Upper lobe of right lung (tissue), 1 donor: Measurements from ENCODE around the gene HACD2. TPM values are rescaled to one million over a fixed set of nuclear protein-coding genes. Genes with fewer than 3 reads are reported as not detected.

Source experiments
- ATAC-seq: fragments of 200-7000 bp; cut with Tn5 transposase; one replicate; pipeline ENCODE4 v1.9.1; 2020; ENCODE audit warnings: mild to moderate bottlenecking, moderate library complexity
- DNase-seq: peaks from one replicate; pipeline ENCODE4 v3.0.0-alpha.2; 2020
- H3K27ac ChIP-seq: fragments of 200-600 bp; one replicate; pipeline ENCODE4 v1.8.0; 2022
- H3K27me3 ChIP-seq: fragments of 200-600 bp; one replicate; pipeline ENCODE4 v1.8.0; 2022; ENCODE audit warnings: mild to moderate bottlenecking
- H3K36me3 ChIP-seq: fragments of 200-600 bp; one replicate; pipeline ENCODE4 v1.8.0; 2022
- H3K4me1 ChIP-seq: fragments of 200-600 bp; one replicate; pipeline ENCODE4 v1.8.0; 2022
- H3K4me3 ChIP-seq: fragments of 200-600 bp; one replicate; pipeline ENCODE4 v1.8.0; 2022; ENCODE audit warnings: mild to moderate bottlenecking
- H3K9me3 ChIP-seq: fragments of 200-600 bp; one replicate; pipeline ENCODE4 v1.8.0; 2022
- intact Hi-C: fragments of 100-400 bp; cut with DNase I; formaldehyde crosslinking; loops from one replicate; pipeline ENCODE4 v1.11.0; 2022
- total RNA-seq: library from RNA; stranded (reverse); fragmentation: NEBNext Ultra II Directional; extraction: Animal tissue kit (Norgen Biotek cat#: 25700); gene quantifications from one replicate; pipeline ENCODE4 v1.2.1, GENCODE V29; 2021
- TF ChIP-seq, protein P1 (sequence below): fragments of 200-600 bp; IDR thresholded peaks from one replicate; pipeline ENCODE4 v1.8.0; 2022; ENCODE audit warnings: antibody characterized with exemption
- donor health status: DM: no; HTN: yes; CAD: no; lungs with severe emphysema.

The HACD2 gene
- total RNA-seq, 1 donor from 2014 or later, result 47.2 TPM

- Histone ChIP-seq H3K4me3 (no peak overlapping the region), H3K27me3 (no peaks in the 10 kb centered on the region), H3K9me3 (no peaks in the 10 kb centered on the region), H3K27ac (no peak overlapping the region), H3K4me1 (peaks cover 22% of the 10 kb centered on the region), H3K36me3 (no peaks in the 10 kb centered on the region)
- no peak for ATAC-seq
- DNase-seq, result no peak
- TF ChIP-seq, protein P1, sequence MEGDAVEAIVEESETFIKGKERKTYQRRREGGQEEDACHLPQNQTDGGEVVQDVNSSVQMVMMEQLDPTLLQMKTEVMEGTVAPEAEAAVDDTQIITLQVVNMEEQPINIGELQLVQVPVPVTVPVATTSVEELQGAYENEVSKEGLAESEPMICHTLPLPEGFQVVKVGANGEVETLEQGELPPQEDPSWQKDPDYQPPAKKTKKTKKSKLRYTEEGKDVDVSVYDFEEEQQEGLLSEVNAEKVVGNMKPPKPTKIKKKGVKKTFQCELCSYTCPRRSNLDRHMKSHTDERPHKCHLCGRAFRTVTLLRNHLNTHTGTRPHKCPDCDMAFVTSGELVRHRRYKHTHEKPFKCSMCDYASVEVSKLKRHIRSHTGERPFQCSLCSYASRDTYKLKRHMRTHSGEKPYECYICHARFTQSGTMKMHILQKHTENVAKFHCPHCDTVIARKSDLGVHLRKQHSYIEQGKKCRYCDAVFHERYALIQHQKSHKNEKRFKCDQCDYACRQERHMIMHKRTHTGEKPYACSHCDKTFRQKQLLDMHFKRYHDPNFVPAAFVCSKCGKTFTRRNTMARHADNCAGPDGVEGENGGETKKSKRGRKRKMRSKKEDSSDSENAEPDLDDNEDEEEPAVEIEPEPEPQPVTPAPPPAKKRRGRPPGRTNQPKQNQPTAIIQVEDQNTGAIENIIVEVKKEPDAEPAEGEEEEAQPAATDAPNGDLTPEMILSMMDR, result no peak
- intact Hi-C loops, result no loop called here
Observed at GRCh38 chr3:123586968-123587367, 2.1 kb upstream of the HACD2 start.

- ATAC-seq (no peak), DNase-seq (no peak)
- intact Hi-C loops, result no loop called here
- H3K4me1 ChIP-seq, result peaks cover 22% of the 10 kb centered on the region
- TF ChIP-seq, protein P1, result no peak
- no peaks in the 10 kb centered on the region for H3K9me3 ChIP-seq
- H3K4me3 ChIP-seq, result peak overlapping the region; percentile 83
- no peaks in the 10 kb centered on the region for H3K27me3 ChIP-seq
- peak overlapping the region; percentile 96 for H3K27ac ChIP-seq
- peaks cover 6% of the 10 kb centered on the region for H3K36me3 ChIP-seq
Observed at GRCh38 chr3:123586131-123586530, 1.3 kb upstream of the HACD2 start.

DNA sequence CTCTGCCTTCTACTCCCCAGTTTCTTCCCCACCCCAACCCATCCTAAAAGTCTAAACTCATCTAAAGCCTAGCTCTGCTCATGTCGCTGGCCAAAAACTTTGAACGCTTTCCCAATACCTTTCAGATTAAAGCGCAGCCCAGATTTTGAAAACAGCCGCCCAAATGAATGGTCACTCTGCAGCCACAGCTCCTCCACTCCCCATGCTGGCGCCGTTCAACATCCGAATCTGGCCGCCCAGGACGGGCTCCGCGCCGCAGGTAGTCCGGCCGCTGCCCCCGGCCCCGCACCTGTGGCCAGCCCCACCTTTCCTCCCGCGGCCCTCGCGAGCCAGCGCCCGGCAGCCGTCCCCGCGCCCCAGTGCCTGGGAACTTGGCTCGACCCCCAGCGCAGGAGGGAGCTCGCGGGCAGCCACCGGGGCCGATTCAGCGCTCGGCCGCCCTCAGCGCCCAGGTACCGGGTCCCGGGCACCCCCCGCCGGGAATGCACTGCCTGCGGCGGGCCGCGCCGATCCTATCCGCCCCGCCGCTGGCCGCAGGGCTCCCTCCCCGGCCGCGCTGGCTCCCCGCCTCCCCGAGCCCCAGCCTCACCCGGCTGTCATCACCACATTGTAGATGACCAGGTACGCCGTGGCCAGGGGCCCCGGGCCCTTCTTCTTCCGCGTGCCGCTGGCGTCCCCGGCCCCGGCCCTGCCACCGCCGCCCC, 417 bp downstream of the HACD2 start:
- DNase-seq (no peak), ATAC-seq (peak; percentile 71)
- intact Hi-C loops, result no loop called here
- H3K9me3 ChIP-seq, result no peaks in the 10 kb centered on the region
- peaks cover 15% of the 10 kb centered on the region for H3K36me3 ChIP-seq
- peaks cover 27% of the 10 kb centered on the region for H3K4me1 ChIP-seq
- peak overlapping the region; percentile 96 for H3K27ac ChIP-seq
- TF ChIP-seq, protein P1, result peak; percentile 16
- no peaks in the 10 kb centered on the region for H3K27me3 ChIP-seq
- peak overlapping the region; percentile 83 for H3K4me3 ChIP-seq

- TF ChIP-seq, protein P1, result no peak
- no peaks in the 10 kb centered on the region for H3K27me3 ChIP-seq
- intact Hi-C loops, result no loop called here
- H3K9me3 ChIP-seq, result no peaks in the 10 kb centered on the region
- peaks cover 27% of the 10 kb centered on the region for H3K4me1 ChIP-seq
- ATAC-seq (no peak), DNase-seq (no peak)
- peak overlapping the region; percentile 83 for H3K4me3 ChIP-seq
- peaks cover 23% of the 10 kb centered on the region for H3K36me3 ChIP-seq
- no peak overlapping the region for H3K27ac ChIP-seq
Observed at GRCh38 chr3:123583561-123583960, 1.3 kb downstream of the HACD2 start.

- ATAC-seq (no peak), DNase-seq (no peak)
- no peaks in the 10 kb centered on the region for H3K9me3 ChIP-seq
- intact Hi-C loops, result no loop called here
- no peak overlapping the region for H3K27ac ChIP-seq
- H3K36me3 ChIP-seq, result peaks cover 31% of the 10 kb centered on the region
- TF ChIP-seq, protein P1, result no peak
- no peak overlapping the region for H3K4me3 ChIP-seq
- peaks cover 27% of the 10 kb centered on the region for H3K4me1 ChIP-seq
- H3K27me3 ChIP-seq, result no peaks in the 10 kb centered on the region
Observed at GRCh38 chr3:123582315-123582714, 2.5 kb downstream of the HACD2 start.

DNA sequence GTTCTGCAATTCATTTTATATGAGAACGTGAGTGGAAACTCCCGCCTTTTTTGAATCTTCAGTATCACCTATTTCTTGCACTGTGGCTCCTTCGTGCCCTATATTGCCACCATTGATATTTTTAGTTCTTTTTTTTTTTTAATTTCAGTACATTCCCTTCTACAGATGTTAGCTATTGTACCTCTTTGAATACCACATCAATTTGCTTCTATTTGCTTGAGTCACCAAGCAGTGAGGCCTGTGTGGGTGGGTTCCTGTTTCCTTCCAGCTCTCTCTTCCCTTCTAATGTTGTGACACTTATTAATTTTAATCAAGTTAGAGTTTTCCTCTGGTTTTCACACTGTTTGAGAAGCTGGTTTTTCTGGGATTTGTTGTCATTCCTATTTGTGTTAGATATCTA, 8.7 kb downstream of the HACD2 start:
- peaks cover 5% of the 10 kb centered on the region for H3K4me1 ChIP-seq
- H3K27me3 ChIP-seq, result no peaks in the 10 kb centered on the region
- H3K4me3 ChIP-seq, result no peak overlapping the region
- TF ChIP-seq, protein P1, result no peak
- H3K36me3 ChIP-seq, result peaks cover 25% of the 10 kb centered on the region
- ATAC-seq, result peak; percentile 75
- no peaks in the 10 kb centered on the region for H3K9me3 ChIP-seq
- H3K27ac ChIP-seq, result no peak overlapping the region
- no peak for DNase-seq
- intact Hi-C loops, result no loop called here
